GM23338 (cell line): ENCODE results near the gene C3orf62.
A peak's percentile ranks its signal among the peaks of the same experiment; 100 is the strongest.

Experiments
- CREB1 ChIP-seq: fragments of 250-450 bp; sonication (Bioruptor Pico); IDR thresholded peaks from 2 replicates; pipeline ENCODE4 v1.5.0; 2020; ENCODE audit warnings: low read depth, mild to moderate bottlenecking, moderate library complexity
- EZH2 ChIP-seq: fragments of 200-600 bp; sonication (generic); IDR thresholded peaks from one replicate; pipeline ENCODE4 v1.8.0; 2017; ENCODE audit warnings: antibody characterized with exemption, mild to moderate bottlenecking, low read depth; ENCODE audit not compliant: unreplicated experiment
- EZH2phosphoT487 ChIP-seq: fragments of 200-600 bp; sonication (generic); IDR thresholded peaks from one replicate; pipeline ENCODE4 v1.8.1; 2018; ENCODE audit warnings: antibody characterized with exemption; ENCODE audit not compliant: unreplicated experiment
- JUNB ChIP-seq: IDR thresholded peaks from one replicate; pipeline ENCODE4 v1.6.1; 2016; ENCODE audit warnings: antibody characterized with exemption; ENCODE audit not compliant: unreplicated experiment
- NANOG ChIP-seq: IDR thresholded peaks from 2 replicates; pipeline ENCODE4 v1.6.1; 2016; ENCODE audit warnings: antibody characterized with exemption, borderline replicate concordance
- POLR2AphosphoS5 ChIP-seq: IDR thresholded peaks from 2 replicates; pipeline ENCODE4 v1.6.1; 2016; ENCODE audit warnings: antibody characterized with exemption, low read depth
- STAT1 ChIP-seq: IDR thresholded peaks from one replicate; pipeline ENCODE4 v1.6.1; 2016; ENCODE audit warnings: antibody characterized with exemption; ENCODE audit not compliant: unreplicated experiment
- ZNF114 ChIP-seq: fragments of 250-450 bp; sonication (Bioruptor Pico); IDR thresholded peaks from 2 replicates; pipeline ENCODE4 v1.5.0; 2020; ENCODE audit warnings: mild to moderate bottlenecking, moderate library complexity
- ZNF331 ChIP-seq: fragments of 250-450 bp; sonication (Bioruptor Pico); IDR thresholded peaks from 2 replicates; pipeline ENCODE4 v1.5.0; 2020; ENCODE audit warnings: low read depth, mild to moderate bottlenecking, moderate library complexity
- TF ChIP-seq, protein P1 (sequence below): IDR thresholded peaks from 2 replicates; pipeline ENCODE4 v1.6.1; 2016; ENCODE audit warnings: antibody characterized with exemption
- TF ChIP-seq, protein P2 (sequence below), 2 experiments: fragments of 200-600 bp in 1 of 2; sonication (generic) in 1 of 2; conservative IDR thresholded peaks; 2 replicates each; pipeline versions ENCODE4 v1.5.1 to v1.6.1; 2016 to 2017; ENCODE audit warnings: antibody characterized with exemption in 2 of 2, low read depth in 2 of 2, mild to moderate bottlenecking in 2 of 2, moderate library complexity in 1 of 2
- TF ChIP-seq, protein P3 (sequence below): IDR thresholded peaks from one replicate; pipeline ENCODE4 v1.6.1; 2018; ENCODE audit warnings: antibody characterized with exemption; ENCODE audit not compliant: unreplicated experiment
- TF ChIP-seq, protein P4 (sequence below): fragments of 250-450 bp; sonication (Bioruptor Pico); IDR thresholded peaks from 2 replicates; pipeline ENCODE4 v1.5.0; 2020; ENCODE audit warnings: mild to moderate bottlenecking, moderate library complexity

DNA sequence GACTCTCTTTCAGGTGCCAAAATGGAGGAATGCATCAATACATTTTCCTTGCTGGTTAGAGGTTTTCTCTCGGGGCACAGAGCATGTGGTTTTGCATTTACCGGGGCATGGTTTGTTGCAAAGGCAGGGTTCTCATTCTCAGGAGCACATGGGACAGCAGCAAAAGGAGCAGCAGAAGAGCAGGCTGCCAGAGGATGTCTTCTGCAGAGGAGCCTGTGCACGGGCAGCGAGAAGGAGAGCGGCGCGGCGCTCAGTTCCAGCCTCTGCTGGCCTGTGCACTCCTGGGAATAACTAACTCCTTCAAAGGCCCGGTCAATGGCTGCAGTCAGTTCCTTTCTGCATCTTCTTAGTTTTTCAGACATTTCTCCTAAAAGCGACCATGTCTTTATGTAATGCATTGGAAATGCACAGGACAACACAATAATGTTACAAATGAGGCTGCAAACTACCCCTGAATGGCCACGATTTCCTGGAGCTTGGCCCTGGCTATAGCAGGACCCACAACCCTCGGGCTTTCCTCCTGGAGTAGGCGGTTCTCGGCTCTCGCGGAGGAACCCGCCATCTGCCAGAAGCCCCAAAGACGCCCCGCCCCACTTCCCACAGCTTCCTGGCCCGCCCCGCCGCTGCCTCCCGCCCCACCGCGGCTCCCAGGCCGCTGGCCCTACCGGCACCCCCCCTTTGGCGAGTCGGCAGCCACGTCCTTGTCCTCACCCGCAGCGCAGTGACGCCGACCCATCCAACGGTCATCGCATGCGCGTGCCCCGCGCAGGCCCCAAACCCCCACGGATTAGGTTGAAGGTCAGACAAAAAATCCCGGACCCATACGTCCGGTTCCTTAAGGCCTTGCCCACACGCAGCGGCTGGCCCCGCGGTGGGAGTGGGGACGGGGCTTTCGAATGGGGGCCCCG is at the start of gene C3orf62:
- TF ChIP-seq, protein P1, sequence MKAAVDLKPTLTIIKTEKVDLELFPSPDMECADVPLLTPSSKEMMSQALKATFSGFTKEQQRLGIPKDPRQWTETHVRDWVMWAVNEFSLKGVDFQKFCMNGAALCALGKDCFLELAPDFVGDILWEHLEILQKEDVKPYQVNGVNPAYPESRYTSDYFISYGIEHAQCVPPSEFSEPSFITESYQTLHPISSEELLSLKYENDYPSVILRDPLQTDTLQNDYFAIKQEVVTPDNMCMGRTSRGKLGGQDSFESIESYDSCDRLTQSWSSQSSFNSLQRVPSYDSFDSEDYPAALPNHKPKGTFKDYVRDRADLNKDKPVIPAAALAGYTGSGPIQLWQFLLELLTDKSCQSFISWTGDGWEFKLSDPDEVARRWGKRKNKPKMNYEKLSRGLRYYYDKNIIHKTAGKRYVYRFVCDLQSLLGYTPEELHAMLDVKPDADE = no peak
- TF ChIP-seq, protein P2, sequence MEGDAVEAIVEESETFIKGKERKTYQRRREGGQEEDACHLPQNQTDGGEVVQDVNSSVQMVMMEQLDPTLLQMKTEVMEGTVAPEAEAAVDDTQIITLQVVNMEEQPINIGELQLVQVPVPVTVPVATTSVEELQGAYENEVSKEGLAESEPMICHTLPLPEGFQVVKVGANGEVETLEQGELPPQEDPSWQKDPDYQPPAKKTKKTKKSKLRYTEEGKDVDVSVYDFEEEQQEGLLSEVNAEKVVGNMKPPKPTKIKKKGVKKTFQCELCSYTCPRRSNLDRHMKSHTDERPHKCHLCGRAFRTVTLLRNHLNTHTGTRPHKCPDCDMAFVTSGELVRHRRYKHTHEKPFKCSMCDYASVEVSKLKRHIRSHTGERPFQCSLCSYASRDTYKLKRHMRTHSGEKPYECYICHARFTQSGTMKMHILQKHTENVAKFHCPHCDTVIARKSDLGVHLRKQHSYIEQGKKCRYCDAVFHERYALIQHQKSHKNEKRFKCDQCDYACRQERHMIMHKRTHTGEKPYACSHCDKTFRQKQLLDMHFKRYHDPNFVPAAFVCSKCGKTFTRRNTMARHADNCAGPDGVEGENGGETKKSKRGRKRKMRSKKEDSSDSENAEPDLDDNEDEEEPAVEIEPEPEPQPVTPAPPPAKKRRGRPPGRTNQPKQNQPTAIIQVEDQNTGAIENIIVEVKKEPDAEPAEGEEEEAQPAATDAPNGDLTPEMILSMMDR (conservative IDR thresholded peaks at IDR 0.05; ENCODE audit: low read depth in 2 of 2) = no peak
- TF ChIP-seq, protein P3, sequence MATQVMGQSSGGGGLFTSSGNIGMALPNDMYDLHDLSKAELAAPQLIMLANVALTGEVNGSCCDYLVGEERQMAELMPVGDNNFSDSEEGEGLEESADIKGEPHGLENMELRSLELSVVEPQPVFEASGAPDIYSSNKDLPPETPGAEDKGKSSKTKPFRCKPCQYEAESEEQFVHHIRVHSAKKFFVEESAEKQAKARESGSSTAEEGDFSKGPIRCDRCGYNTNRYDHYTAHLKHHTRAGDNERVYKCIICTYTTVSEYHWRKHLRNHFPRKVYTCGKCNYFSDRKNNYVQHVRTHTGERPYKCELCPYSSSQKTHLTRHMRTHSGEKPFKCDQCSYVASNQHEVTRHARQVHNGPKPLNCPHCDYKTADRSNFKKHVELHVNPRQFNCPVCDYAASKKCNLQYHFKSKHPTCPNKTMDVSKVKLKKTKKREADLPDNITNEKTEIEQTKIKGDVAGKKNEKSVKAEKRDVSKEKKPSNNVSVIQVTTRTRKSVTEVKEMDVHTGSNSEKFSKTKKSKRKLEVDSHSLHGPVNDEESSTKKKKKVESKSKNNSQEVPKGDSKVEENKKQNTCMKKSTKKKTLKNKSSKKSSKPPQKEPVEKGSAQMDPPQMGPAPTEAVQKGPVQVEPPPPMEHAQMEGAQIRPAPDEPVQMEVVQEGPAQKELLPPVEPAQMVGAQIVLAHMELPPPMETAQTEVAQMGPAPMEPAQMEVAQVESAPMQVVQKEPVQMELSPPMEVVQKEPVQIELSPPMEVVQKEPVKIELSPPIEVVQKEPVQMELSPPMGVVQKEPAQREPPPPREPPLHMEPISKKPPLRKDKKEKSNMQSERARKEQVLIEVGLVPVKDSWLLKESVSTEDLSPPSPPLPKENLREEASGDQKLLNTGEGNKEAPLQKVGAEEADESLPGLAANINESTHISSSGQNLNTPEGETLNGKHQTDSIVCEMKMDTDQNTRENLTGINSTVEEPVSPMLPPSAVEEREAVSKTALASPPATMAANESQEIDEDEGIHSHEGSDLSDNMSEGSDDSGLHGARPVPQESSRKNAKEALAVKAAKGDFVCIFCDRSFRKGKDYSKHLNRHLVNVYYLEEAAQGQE = no peak
- TF ChIP-seq EZH2 (no peak), EZH2phosphoT487 (no peak), POLR2AphosphoS5 (peak; percentile 75), ZNF331 (CRISPR knock-in tag) (no peak), JUNB (no peak), NANOG (no peak), CREB1 (CRISPR knock-in tag) (peak; percentile 78), STAT1 (no peak), ZNF114 (CRISPR knock-in tag) (no peak)
- TF ChIP-seq, protein P4, sequence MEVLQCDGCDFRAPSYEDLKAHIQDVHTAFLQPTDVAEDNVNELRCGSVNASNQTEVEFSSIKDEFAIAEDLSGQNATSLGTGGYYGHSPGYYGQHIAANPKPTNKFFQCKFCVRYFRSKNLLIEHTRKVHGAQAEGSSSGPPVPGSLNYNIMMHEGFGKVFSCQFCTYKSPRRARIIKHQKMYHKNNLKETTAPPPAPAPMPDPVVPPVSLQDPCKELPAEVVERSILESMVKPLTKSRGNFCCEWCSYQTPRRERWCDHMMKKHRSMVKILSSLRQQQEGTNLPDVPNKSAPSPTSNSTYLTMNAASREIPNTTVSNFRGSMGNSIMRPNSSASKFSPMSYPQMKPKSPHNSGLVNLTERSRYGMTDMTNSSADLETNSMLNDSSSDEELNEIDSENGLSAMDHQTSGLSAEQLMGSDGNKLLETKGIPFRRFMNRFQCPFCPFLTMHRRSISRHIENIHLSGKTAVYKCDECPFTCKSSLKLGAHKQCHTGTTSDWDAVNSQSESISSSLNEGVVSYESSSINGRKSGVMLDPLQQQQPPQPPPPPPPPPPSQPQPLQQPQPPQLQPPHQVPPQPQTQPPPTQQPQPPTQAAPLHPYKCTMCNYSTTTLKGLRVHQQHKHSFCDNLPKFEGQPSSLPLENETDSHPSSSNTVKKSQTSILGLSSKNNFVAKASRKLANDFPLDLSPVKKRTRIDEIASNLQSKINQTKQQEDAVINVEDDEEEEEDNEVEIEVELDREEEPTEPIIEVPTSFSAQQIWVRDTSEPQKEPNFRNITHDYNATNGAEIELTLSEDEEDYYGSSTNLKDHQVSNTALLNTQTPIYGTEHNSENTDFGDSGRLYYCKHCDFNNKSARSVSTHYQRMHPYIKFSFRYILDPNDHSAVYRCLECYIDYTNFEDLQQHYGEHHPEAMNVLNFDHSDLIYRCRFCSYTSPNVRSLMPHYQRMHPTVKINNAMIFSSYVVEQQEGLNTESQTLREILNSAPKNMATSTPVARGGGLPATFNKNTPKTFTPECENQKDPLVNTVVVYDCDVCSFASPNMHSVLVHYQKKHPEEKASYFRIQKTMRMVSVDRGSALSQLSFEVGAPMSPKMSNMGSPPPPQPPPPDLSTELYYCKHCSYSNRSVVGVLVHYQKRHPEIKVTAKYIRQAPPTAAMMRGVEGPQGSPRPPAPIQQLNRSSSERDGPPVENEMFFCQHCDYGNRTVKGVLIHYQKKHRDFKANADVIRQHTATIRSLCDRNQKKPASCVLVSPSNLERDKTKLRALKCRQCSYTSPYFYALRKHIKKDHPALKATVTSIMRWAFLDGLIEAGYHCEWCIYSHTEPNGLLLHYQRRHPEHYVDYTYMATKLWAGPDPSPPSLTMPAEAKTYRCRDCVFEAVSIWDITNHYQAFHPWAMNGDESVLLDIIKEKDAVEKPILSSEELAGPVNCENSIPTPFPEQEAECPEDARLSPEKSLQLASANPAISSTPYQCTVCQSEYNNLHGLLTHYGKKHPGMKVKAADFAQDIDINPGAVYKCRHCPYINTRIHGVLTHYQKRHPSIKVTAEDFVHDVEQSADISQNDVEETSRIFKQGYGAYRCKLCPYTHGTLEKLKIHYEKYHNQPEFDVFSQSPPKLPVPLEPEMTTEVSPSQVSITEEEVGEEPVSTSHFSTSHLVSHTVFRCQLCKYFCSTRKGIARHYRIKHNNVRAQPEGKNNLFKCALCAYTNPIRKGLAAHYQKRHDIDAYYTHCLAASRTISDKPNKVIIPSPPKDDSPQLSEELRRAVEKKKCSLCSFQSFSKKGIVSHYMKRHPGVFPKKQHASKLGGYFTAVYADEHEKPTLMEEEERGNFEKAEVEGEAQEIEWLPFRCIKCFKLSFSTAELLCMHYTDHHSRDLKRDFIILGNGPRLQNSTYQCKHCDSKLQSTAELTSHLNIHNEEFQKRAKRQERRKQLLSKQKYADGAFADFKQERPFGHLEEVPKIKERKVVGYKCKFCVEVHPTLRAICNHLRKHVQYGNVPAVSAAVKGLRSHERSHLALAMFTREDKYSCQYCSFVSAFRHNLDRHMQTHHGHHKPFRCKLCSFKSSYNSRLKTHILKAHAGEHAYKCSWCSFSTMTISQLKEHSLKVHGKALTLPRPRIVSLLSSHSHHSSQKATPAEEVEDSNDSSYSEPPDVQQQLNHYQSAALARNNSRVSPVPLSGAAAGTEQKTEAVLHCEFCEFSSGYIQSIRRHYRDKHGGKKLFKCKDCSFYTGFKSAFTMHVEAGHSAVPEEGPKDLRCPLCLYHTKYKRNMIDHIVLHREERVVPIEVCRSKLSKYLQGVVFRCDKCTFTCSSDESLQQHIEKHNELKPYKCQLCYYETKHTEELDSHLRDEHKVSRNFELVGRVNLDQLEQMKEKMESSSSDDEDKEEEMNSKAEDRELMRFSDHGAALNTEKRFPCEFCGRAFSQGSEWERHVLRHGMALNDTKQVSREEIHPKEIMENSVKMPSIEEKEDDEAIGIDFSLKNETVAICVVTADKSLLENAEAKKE (CRISPR knock-in tag) = no peak
